Lower leg skin (tissue), 3 donors: Measurements from ENCODE around the gene AUH.

Experiments used
- CTCF ChIP-seq, 3 donors: fragments of 450-650 bp; IDR thresholded peaks; one replicate each; pipeline ENCODE4 v1.5.1; 2016; ENCODE audit warnings: antibody characterized with exemption in 3 of 3, mild to moderate bottlenecking in 3 of 3, moderate library complexity in 2 of 3
- POLR2A ChIP-seq, 2 donors: fragments of 450-650 bp; IDR thresholded peaks; one replicate each; pipeline ENCODE4 v1.6.1; 2016 to 2017; ENCODE audit warnings: antibody characterized with exemption in 2 of 2, mild to moderate bottlenecking in 1 of 2, moderate library complexity in 1 of 2

GRCh38 chr9:91212596-91213243, 149.0 kb downstream of the AUH start:
- TF ChIP-seq CTCF (IDR thresholded peaks at IDR 0.05) (no peak), POLR2A (IDR thresholded peaks at IDR 0.05) (no peak)
